ENCODE data around the gene GRN. TPM values are rescaled to one million over a fixed set of nuclear protein-coding genes. Genes with fewer than 3 reads are reported as not detected.

Gene GRN
- total RNA-seq, 1 experiment from 2014 or later, result 206 TPM

- intact Hi-C loops (cut with micrococcal nuclease), result loop anchor here (2.0 kb wide), 1 partner anchor 77 kb away; no protein-coding TSS in a partner anchor
- Histone ChIP-seq H3K27me3 (ENCODE audit: insufficient read depth, low read length) (no peaks in the 10 kb centered on the region), H4K20me1 (ENCODE audit: insufficient read depth) (no peaks in the 10 kb centered on the region), H3K4me1 (ENCODE audit: control insufficient read depth in 1 of 2, insufficient read depth in 2 of 2, low read length in 2 of 2) (peaks cover 15 to 30% of the 10 kb centered on the region in 2 experiments), H3K36me3 (ENCODE audit: control insufficient read depth in 1 of 2, insufficient read depth in 2 of 2, low read length in 2 of 2) (peaks cover 19 to 33% of the 10 kb centered on the region in 2 experiments; a peak in 3 of 4 replicates), H3K27ac (ENCODE audit: low read depth, low read length) (peak overlapping the region; percentile 98), H3K79me2 (ENCODE audit: insufficient read depth, low read length) (peaks cover 55% of the 10 kb centered on the region), H2AFZ (ENCODE audit: low read depth, low read length, poor library complexity, severe bottlenecking) (no peak overlapping the region), H3K9me3 (ENCODE audit: control insufficient read depth in 1 of 2, insufficient read depth in 1 of 2, low read depth in 1 of 2, low read length in 2 of 2) (no peaks in the 10 kb centered on the region), H3K4me3 (replicated peaks in 1 of 2; ENCODE audit: low read depth in 1 of 2, low read length in 2 of 2) (peak overlapping the region; percentile 60 to 87), H3K9me2 (ENCODE audit: insufficient read depth) (no peaks in the 10 kb centered on the region), H3K4me2 (ENCODE audit: low read length) (peak overlapping the region; percentile 77), H3K9ac (ENCODE audit: low read length) (peak overlapping the region; percentile 97)
- CTCF ChIA-PET, result interaction anchor here (1.2 to 1.7 kb wide), 3 partner anchors 21 to 114 kb away, joined by 5 to 7 read pairs (median 6); partner anchors contain the start of genes GRN and UBTF
- no TSS peak for BruUV-seq (replicated peaks)
- RAD21 ChIA-PET (ENCODE audit: low non-redundant PET in 1 of 2, low total read pairs in 2 of 2, uncharacterized antibody in 2 of 2, unreplicated experiment in 2 of 2), result no interaction called here
- POLR2A ChIA-PET, result interaction anchor here (1.2 to 2.0 kb wide), 2 partner anchors 21 to 114 kb away, joined by 3 to 6 read pairs; partner anchors contain the start of gene GRN
- TF ChIP-seq, protein P1, sequence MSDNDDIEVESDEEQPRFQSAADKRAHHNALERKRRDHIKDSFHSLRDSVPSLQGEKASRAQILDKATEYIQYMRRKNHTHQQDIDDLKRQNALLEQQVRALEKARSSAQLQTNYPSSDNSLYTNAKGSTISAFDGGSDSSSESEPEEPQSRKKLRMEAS (IDR thresholded peaks at IDR 0.05), result peak; percentile 45; the same call in 1 of the 2 replicates
- TF ChIP-seq POLR2A (IDR thresholded peaks at IDR 0.05; ENCODE audit: borderline replicate concordance, extremely low read depth, insufficient read depth, insufficient read length), result no peak
- no peak for TF ChIP-seq FOSL1 (IDR thresholded peaks at IDR 0.05; ENCODE audit: low read depth)
- ATAC-seq (0 out of 2 replicates have a peak, but pooled peaks have one; percentile 1), DNase-seq (ENCODE audit: low read depth, low spot score) (no peak)
Observed at GRCh38 chr17:44324092-44324570, 21.0 kb upstream of the GRN start.

GRCh38 chr17:44324571-44325275 is 20.4 kb upstream of the GRN start, which contains the start of gene SLC25A39:
Gene SLC25A39, minus strand, starts transcription at chr17:44324823. Its CDS starts 1,261 bp downstream, at chr17:44323562.
- Histone ChIP-seq H3K36me3 (ENCODE audit: control insufficient read depth in 1 of 2, insufficient read depth in 2 of 2, low read length in 2 of 2) (peaks cover 18 to 29% of the 10 kb centered on the region in 2 experiments; a peak in 3 of 4 replicates), H3K9me2 (ENCODE audit: insufficient read depth) (no peaks in the 10 kb centered on the region), H3K9ac (ENCODE audit: low read length) (peak within 1 kb of the TSS; percentile 97), H3K4me2 (ENCODE audit: low read length) (peak within 1 kb of the TSS; percentile 77), H3K27me3 (ENCODE audit: insufficient read depth, low read length) (no peaks in the 10 kb centered on the region), H3K9me3 (ENCODE audit: control insufficient read depth in 1 of 2, insufficient read depth in 1 of 2, low read depth in 1 of 2, low read length in 2 of 2) (no peaks in the 10 kb centered on the region), H3K4me3 (replicated peaks in 1 of 2; ENCODE audit: low read depth in 1 of 2, low read length in 2 of 2) (peak within 1 kb of the TSS; percentile 85 to 87), H3K79me2 (ENCODE audit: insufficient read depth, low read length) (peaks cover 55% of the 10 kb centered on the region), H2AFZ (ENCODE audit: low read depth, low read length, poor library complexity, severe bottlenecking) (no peak within 1 kb of the TSS), H4K20me1 (ENCODE audit: insufficient read depth) (no peaks in the 10 kb centered on the region), H3K27ac (ENCODE audit: low read depth, low read length) (peak within 1 kb of the TSS; percentile 98), H3K4me1 (ENCODE audit: control insufficient read depth in 1 of 2, insufficient read depth in 2 of 2, low read length in 2 of 2) (peaks cover 15 to 30% of the 10 kb centered on the region in 2 experiments)
- POLR2A ChIA-PET, result interaction anchor here (0.6 to 2.0 kb wide), 6 partner anchors 10 to 115 kb away, joined by 3 to 6 read pairs (median 3); partner anchors contain the start of gene GRN
- peak; percentile 75 for ATAC-seq
- peak; percentile 84 for DNase-seq (ENCODE audit: low read depth, low spot score)
- CTCF ChIA-PET, result interaction anchor here (1.2 to 1.7 kb wide), 3 partner anchors 21 to 114 kb away, joined by 5 to 7 read pairs (median 6); partner anchors contain the start of genes GRN and UBTF
- no TSS peak for BruUV-seq (replicated peaks)
- intact Hi-C loops (cut with micrococcal nuclease), result loop anchor here (2.0 kb wide), 1 partner anchor 76 kb away; no protein-coding TSS in a partner anchor
- RAD21 ChIA-PET (ENCODE audit: low non-redundant PET in 1 of 2, low total read pairs in 2 of 2, uncharacterized antibody in 2 of 2, unreplicated experiment in 2 of 2), result no interaction called here
- TF ChIP-seq, protein P1 (IDR thresholded peaks at IDR 0.05), result peak; percentile 82
- no peak for TF ChIP-seq EZH2phosphoT487 (IDR thresholded peaks at IDR 0.05; ENCODE audit: borderline replicate concordance)
- TF ChIP-seq POLR2AphosphoS5 (IDR thresholded peaks at IDR 0.05; ENCODE audit: low read depth, low read length), result peak; percentile 94
- peak; percentile 44 for TF ChIP-seq ZBTB33 (IDR thresholded peaks at IDR 0.05; ENCODE audit: extremely low read depth, insufficient replicate concordance, low read length)
- TF ChIP-seq ZNF274 (IDR thresholded peaks at IDR 0.05; ENCODE audit: low read depth, low read length), result no peak
- peak; percentile 91; the same call in 1 of the 2 replicates for TF ChIP-seq ZFX (IDR thresholded peaks at IDR 0.05)
- no peak for TF ChIP-seq CTCF (IDR thresholded peaks at IDR 0.05 in 2 of 3, conservative IDR thresholded peaks at IDR 0.05 in 1 of 3; ENCODE audit: borderline replicate concordance in 1 of 3, insufficient read depth in 1 of 3, low read depth in 2 of 3, low read length in 2 of 3)
- no peak for TF ChIP-seq SRF (IDR thresholded peaks at IDR 0.05; ENCODE audit: low read depth)
- no peak; the same call in 1 of the 2 replicates for TF ChIP-seq SIN3A (IDR thresholded peaks at IDR 0.05; ENCODE audit: low read depth)
- TF ChIP-seq ATF3 (IDR thresholded peaks at IDR 0.05), result no peak
- TF ChIP-seq SP1 (IDR thresholded peaks at IDR 0.05; ENCODE audit: low read depth), result peak; percentile 92

All from HCT116 (cell line).